Adrenal gland (tissue), 12 donors: ENCODE data around the gene RHBDL3. TPM values are rescaled to one million over a fixed set of nuclear protein-coding genes. Genes with fewer than 3 reads are reported as not detected.

ENCODE experiments used
- DNase-seq, 7 donors: peaks; one replicate each; pipeline ENCODE4 v3.0.0-alpha.2; 2019 to 2020
- H3K27ac ChIP-seq, 5 donors: fragments of 200-600 bp; sonication (generic) in 4 of 5; 1 replicate in 3 of 5; 2 replicates in 2 of 5; pipeline versions ENCODE4 v1.5.1 to v1.8.0; 2016 to 2020; ENCODE audit warnings: mild to moderate bottlenecking in 1 of 5
- H3K27me3 ChIP-seq: fragments of 200-600 bp; 2 replicates; pipeline ENCODE4 v1.8.0; 2021
- H3K36me3 ChIP-seq, 2 donors: fragments of 200-600 bp; replicated peaks in 1 of 2; 1 replicate in 1 of 2; 2 replicates in 1 of 2; pipeline versions ENCODE4 v1.5.1 to v1.8.0; 2018 to 2022
- H3K4me1 ChIP-seq, 2 donors: fragments of 200-600 bp; replicated peaks in 1 of 2; 1 replicate in 1 of 2; 2 replicates in 1 of 2; pipeline versions ENCODE4 v1.5.1 to v1.8.0; 2018 to 2021
- H3K4me3 ChIP-seq, 4 donors: fragments of 200-600 bp; sonication (generic) in 3 of 4; one replicate each; pipeline ENCODE4 v1.5.1; 2016 to 2018
- H3K9me3 ChIP-seq, 3 donors: fragments of 200-600 bp; sonication (generic) in 1 of 3; replicated peaks in 1 of 3; 1 replicate in 2 of 3; 2 replicates in 1 of 3; pipeline versions ENCODE4 v1.5.1 to v1.8.0; 2016 to 2021
- POLR2A ChIP-seq, 2 donors: fragments of 450-650 bp; IDR thresholded peaks; one replicate each; pipeline ENCODE4 v1.6.1; 2017; ENCODE audit warnings: antibody characterized with exemption in 2 of 2, mild to moderate bottlenecking in 2 of 2, moderate library complexity in 1 of 2
- WGBS, 4 donors: extraction: QIAGEN DNeasy Blood & Tissue Kit in 2 of 4; methylation state at CpG; one replicate each; pipeline versions ENCODE4 v1.1.5 to v1.1.7; 2013 to 2017; 5-methylcytosine and 5-hydroxymethylcytosine counted together
- intact Hi-C, 2 donors: fragments of 100-400 bp; cut with DNase I; formaldehyde crosslinking; loops; one replicate each; pipeline versions ENCODE4 v1.14.1 to v1.15.0; 2022 to 2023
- polyA plus RNA-seq, 3 donors: library from polyadenylated mRNA; stranded (reverse); fragments of 200-250 nt in 2 of 3; fragments of 350-450 nt in 1 of 3; fragmentation: Illumina TruSeq in 1 of 3; extraction: RNeasy Lipid Tissue Mini Kit (QIAGEN cat#74804) in 1 of 3; gene quantifications; one replicate each; pipeline ENCODE4 v1.2.3, GENCODE V29; 2013 to 2014
- total RNA-seq, 9 donors: library from RNA; depleted of rRNA in 4 of 9; stranded (reverse); fragments of >200 nt in 4 of 9; fragments of 120-200 nt in 1 of 9; fragmentation: NEBNext Ultra II Directional in 1 of 9; extraction: Animal tissue kit (Norgen Biotek cat#: 25700) in 1 of 9; gene quantifications; one replicate each; pipeline versions ENCODE4 v1.1.0 to v1.2.4, GENCODE V29; 2013 to 2023
- TF ChIP-seq, protein P1 (sequence below), 6 experiments: fragments of 450-650 bp in 4 of 6; fragments of 200-600 bp in 2 of 6; sonication (generic) in 1 of 6; IDR thresholded peaks; 1 replicate in 5 of 6; 2 replicates in 1 of 6; pipeline versions ENCODE4 v1.5.1 to v1.8.0; 2016 to 2021; ENCODE audit warnings: antibody characterized with exemption in 6 of 6, mild to moderate bottlenecking in 2 of 6, moderate library complexity in 1 of 6
- donor health status: healthy with polysubstance abuse.
- donor health status: Bipolar disorder and iron deficiency.
- donor health status: DM: yes; HTN: yes; CAD: no.
- donor health status: DM: no; HTN: no; CAD: no.
- donor health status: DM: no; HTN: no; CAD: no.
- donor health status: DM: yes; HTN: yes; CAD: no.

Gene RHBDL3
- total and polyA plus RNA-seq, 12 donors = 1.7 to 10.2 (median 5.1) TPM

DNA sequence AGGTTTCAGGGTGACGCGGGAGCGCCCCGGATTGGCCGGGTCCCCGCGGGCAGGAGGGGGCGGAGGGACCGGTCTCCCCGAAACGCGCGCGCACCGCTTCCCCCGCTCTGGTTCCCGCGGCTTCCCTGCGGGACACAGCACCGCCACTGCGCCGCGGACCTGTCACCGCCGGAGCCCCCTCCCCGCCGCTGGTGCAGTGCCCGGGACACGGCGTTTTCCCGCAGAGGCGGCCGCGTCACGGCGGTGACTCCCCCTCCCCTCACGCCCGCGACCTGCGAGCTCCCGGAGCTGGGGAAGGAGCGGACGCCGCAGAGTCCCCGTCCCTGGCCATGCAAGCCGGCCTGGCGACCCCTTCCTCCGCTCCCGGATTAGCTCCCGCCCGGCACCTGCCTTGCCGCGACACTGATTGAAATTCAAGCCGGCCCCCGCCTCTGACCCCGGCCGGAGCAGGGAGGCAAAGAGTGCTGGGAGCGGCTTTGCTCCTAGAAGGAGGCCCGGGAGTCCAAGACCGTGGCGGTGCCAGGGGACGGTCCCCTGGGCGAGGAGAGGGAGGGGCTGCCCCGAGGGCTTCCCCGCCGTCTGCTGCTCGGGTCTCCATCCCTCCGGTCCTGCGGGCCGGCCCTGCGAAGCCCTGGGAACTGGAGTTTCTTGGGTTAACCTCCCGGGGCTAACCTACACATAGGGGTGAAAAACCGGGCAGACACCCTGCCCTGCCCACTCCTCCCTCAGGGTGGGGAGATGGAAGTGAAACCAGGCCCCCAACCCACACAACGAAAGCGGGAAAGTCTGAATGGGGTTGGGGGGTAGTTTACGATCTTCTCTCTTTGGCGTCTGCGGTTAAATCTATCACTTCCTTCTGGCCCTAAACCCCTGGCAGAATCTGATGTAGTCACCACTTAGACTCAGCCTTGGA, 1.0 kb downstream of the RHBDL3 start:
- no peak for TF ChIP-seq POLR2A (IDR thresholded peaks at IDR 0.05)
- TF ChIP-seq, protein P1, sequence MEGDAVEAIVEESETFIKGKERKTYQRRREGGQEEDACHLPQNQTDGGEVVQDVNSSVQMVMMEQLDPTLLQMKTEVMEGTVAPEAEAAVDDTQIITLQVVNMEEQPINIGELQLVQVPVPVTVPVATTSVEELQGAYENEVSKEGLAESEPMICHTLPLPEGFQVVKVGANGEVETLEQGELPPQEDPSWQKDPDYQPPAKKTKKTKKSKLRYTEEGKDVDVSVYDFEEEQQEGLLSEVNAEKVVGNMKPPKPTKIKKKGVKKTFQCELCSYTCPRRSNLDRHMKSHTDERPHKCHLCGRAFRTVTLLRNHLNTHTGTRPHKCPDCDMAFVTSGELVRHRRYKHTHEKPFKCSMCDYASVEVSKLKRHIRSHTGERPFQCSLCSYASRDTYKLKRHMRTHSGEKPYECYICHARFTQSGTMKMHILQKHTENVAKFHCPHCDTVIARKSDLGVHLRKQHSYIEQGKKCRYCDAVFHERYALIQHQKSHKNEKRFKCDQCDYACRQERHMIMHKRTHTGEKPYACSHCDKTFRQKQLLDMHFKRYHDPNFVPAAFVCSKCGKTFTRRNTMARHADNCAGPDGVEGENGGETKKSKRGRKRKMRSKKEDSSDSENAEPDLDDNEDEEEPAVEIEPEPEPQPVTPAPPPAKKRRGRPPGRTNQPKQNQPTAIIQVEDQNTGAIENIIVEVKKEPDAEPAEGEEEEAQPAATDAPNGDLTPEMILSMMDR (IDR thresholded peaks at IDR 0.05) = no peak
- Histone ChIP-seq H3K4me1 (peaks cover 6 to 23% of the 10 kb centered on the region in 2 donors), H3K9me3 (no peaks in the 10 kb centered on the region), H3K4me3 (peak overlapping the region in 3 of 4 donors; percentile 34 to 83 (median 67)), H3K36me3 (no peaks in the 10 kb centered on the region), H3K27ac (no peak overlapping the region), H3K27me3 (no peaks in the 10 kb centered on the region)
- 3 to 11% (median 5%) methylated on average over 9 to 78 of the region's 78 CpGs for WGBS, 4 donors
- DNase-seq = peak in 2 of 7 donors; percentile 19 to 41
- intact Hi-C loops = no loop called here

DNA sequence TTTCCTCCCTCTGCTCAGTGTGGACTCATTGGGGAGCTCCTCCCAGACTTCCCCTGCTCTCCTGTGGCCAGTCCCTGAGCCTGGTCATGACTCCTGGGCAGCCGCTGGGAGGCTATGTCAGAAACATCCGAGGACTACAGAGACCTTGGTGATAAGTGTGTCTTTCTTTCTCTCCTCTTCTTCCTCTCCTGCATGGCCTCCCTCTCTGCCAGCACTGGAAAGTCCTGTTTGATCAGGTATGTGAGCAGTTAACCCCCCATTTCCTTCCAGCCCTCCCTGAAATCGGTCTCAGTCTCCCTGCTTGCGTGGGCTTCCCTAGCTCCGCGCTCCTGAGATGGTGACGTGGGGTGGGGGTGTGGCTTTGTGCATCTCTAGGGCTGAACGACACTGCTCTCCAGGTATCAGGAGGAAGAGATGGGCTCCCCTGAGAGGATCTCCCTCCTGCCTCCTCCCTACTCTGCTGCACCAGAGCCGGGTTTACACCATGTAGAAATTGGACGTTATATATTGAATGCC, 2.1 kb downstream of the RHBDL3 start:
- 15 to 24% (median 17%) methylated on average over 10 of the region's 10 CpGs for WGBS, 4 donors
- H3K4me3 ChIP-seq = no peak overlapping the region
- no peaks in the 10 kb centered on the region for H3K27me3 ChIP-seq
- peak overlapping the region in 1 of 5 donors; percentile 11 for H3K27ac ChIP-seq
- H3K36me3 ChIP-seq = no peaks in the 10 kb centered on the region
- no peak for TF ChIP-seq POLR2A (IDR thresholded peaks at IDR 0.05)
- TF ChIP-seq, protein P1 (IDR thresholded peaks at IDR 0.05) = no peak
- peak in 6 of 7 donors; percentile 44 to 87 (median 50) for DNase-seq
- intact Hi-C loops = no loop called here
- H3K4me1 ChIP-seq = peaks cover 6 to 24% of the 10 kb centered on the region in 2 donors
- no peaks in the 10 kb centered on the region for H3K9me3 ChIP-seq

DNA sequence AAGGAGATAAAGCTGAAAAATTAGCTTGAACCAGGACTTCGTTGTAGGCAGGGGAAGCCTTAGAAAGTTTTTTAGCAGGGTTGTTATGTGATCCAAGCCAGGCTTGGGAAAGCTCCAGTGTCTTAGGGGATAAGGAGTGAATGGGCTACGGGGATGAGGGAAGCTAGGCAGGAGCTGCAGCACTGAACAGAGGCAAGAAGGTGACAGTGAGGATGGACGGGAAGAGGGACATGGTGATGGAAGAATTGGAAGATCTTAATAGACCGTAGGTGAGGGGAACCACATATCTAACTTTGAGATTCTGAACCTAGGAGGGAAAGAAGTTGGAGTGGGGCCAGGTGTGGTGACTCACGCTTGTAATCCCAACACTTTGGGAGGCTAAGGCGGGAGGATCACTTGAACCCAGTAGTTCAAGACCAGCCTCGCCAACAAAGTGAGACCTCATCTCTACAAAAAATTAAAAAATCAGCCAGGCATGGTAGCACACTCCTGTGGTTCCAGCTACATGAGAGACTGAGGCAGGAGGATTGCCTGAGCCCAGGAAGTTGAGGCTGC, 3.2 kb downstream of the RHBDL3 start:
- intact Hi-C loops = no loop called here
- H3K9me3 ChIP-seq = no peaks in the 10 kb centered on the region
- H3K27ac ChIP-seq = peak overlapping the region in 1 of 5 donors; percentile 21
- no peak overlapping the region for H3K4me3 ChIP-seq
- H3K36me3 ChIP-seq = no peaks in the 10 kb centered on the region
- TF ChIP-seq POLR2A (IDR thresholded peaks at IDR 0.05) = no peak
- TF ChIP-seq, protein P1 (IDR thresholded peaks at IDR 0.05) = no peak
- peaks cover 6 to 24% of the 10 kb centered on the region in 2 donors for H3K4me1 ChIP-seq
- no peaks in the 10 kb centered on the region for H3K27me3 ChIP-seq
- DNase-seq = no peak
- 78 to 89% (median 85%) methylated on average over 7 of the region's 7 CpGs for WGBS, 4 donors

DNA sequence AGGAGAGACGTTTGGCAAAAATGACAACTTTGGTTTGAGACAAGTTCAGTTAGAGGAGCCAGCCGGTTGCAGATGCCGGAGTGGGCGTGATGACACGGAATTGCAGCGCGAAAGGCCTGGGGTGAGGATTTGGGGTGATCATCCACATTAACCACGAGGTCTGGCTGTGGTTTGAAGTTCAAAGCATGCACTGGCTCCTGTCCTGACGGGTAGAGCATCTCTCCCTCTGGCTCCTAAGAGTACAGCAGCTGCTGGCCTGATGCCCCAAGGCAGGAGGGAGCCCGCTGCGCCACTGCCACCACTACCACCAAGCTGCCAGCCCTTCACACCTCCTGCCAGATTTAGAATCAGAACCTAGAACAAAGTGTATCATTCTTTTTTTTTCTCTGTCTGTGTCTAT, 3.7 kb downstream of the RHBDL3 start:
- DNase-seq = peak in 5 of 7 donors; percentile 26 to 87 (median 41)
- Histone ChIP-seq H3K9me3 (no peaks in the 10 kb centered on the region), H3K27ac (peak overlapping the region in 1 of 5 donors; percentile 21), H3K4me3 (no peak overlapping the region), H3K4me1 (peaks cover 6 to 24% of the 10 kb centered on the region in 2 donors), H3K27me3 (no peaks in the 10 kb centered on the region), H3K36me3 (no peaks in the 10 kb centered on the region)
- intact Hi-C loops = no loop called here
- 53 to 69% (median 61%) methylated on average over 11 of the region's 11 CpGs for WGBS, 4 donors
- no peak for TF ChIP-seq POLR2A (IDR thresholded peaks at IDR 0.05)
- TF ChIP-seq, protein P1 (IDR thresholded peaks at IDR 0.05) = no peak
